Tibial nerve (tissue), 4 donors: ENCODE measurements around the gene LRRC42. TPM values are rescaled to one million over a fixed set of nuclear protein-coding genes. Genes with fewer than 3 reads are reported as not detected.

Source experiments
- DNase-seq, 2 donors: peaks; one replicate each; pipeline ENCODE4 v3.0.0-alpha.2; 2019; ENCODE audit warnings: low spot score in 2 of 2
- H3K27ac ChIP-seq, 4 donors: fragments of 200-600 bp; sonication (generic) in 3 of 4; one replicate each; pipeline ENCODE4 v1.5.1; 2017 to 2019; ENCODE audit warnings: mild to moderate bottlenecking in 1 of 4
- H3K27me3 ChIP-seq, 2 donors: fragments of 200-600 bp; sonication (generic) in 1 of 2; one replicate each; pipeline versions ENCODE4 v1.5.1 to v1.6.0; 2017 to 2019
- H3K36me3 ChIP-seq, 3 donors: fragments of 200-600 bp; sonication (generic); one replicate each; pipeline ENCODE4 v1.5.1; 2018 to 2019
- H3K4me1 ChIP-seq, 4 donors: fragments of 200-600 bp; sonication (generic) in 3 of 4; one replicate each; pipeline ENCODE4 v1.5.1; 2017 to 2019
- H3K4me3 ChIP-seq, 4 donors: fragments of 200-600 bp; sonication (generic) in 3 of 4; one replicate each; pipeline ENCODE4 v1.5.1; 2017 to 2019; ENCODE audit warnings: mild to moderate bottlenecking in 1 of 4, moderate library complexity in 1 of 4
- H3K9me3 ChIP-seq, 4 donors: fragments of 200-600 bp; sonication (generic) in 3 of 4; one replicate each; pipeline ENCODE4 v1.5.1; 2017 to 2019
- CTCF ChIP-seq, 5 experiments: fragments of 200-600 bp in 3 of 5; fragments of 450-650 bp in 2 of 5; sonication (generic) in 3 of 5; IDR thresholded peaks; one replicate each; pipeline ENCODE4 v1.5.1; 2016 to 2019; ENCODE audit warnings: antibody characterized with exemption in 5 of 5, mild to moderate bottlenecking in 3 of 5, moderate library complexity in 2 of 5
- EP300 ChIP-seq, 2 donors: sonication (generic); formaldehyde crosslinking; IDR thresholded peaks; one replicate each; pipeline ENCODE4 v1.6.1; 2017; ENCODE audit warnings: antibody characterized with exemption in 2 of 2, mild to moderate bottlenecking in 1 of 2
- POLR2A ChIP-seq, 2 donors: fragments of 450-650 bp; IDR thresholded peaks; one replicate each; pipeline ENCODE4 v1.6.1; 2017; ENCODE audit warnings: antibody characterized with exemption in 2 of 2, mild to moderate bottlenecking in 2 of 2, moderate library complexity in 2 of 2
- WGBS, 2 donors: methylation state at CpG; one replicate each; pipeline ENCODE4 v1.1.5; 2018; 5-methylcytosine and 5-hydroxymethylcytosine counted together
- total RNA-seq, 4 donors: library from RNA; depleted of rRNA; stranded (reverse); fragments of >200 nt; gene quantifications; one replicate each; pipeline ENCODE4 v1.1.0, GENCODE V29; 2016

LRRC42 gene
- total RNA-seq, 4 donors from 2014 or later: 26.1 to 29.5 (median 26.8) TPM

- H3K4me3 ChIP-seq: no peak overlapping the region
- H3K9me3 ChIP-seq: no peaks in the 10 kb centered on the region
- H3K27ac ChIP-seq: no peak overlapping the region
- no peaks in the 10 kb centered on the region for H3K27me3 ChIP-seq
- 59 to 72% methylated on average over 7 of the region's 7 CpGs for WGBS, 2 donors
- H3K4me1 ChIP-seq: peaks cover 0 to 11% (median 0%) of the 10 kb centered on the region in 4 donors
- TF ChIP-seq POLR2A (IDR thresholded peaks at IDR 0.05): no peak
- TF ChIP-seq CTCF (IDR thresholded peaks at IDR 0.05): no peak
- TF ChIP-seq EP300 (IDR thresholded peaks at IDR 0.05): no peak
- DNase-seq: no peak
- H3K36me3 ChIP-seq: peaks cover 0 to 14% (median 0%) of the 10 kb centered on the region in 3 donors
Measured at GRCh38 chr1:53902235-53903138, 43.7 kb upstream of the LRRC42 start.

GRCh38 chr1:53905509-53905908 lies 40.6 kb upstream of the LRRC42 start:
- Histone ChIP-seq H3K27ac (no peak overlapping the region), H3K9me3 (no peaks in the 10 kb centered on the region), H3K27me3 (no peaks in the 10 kb centered on the region), H3K4me3 (no peak overlapping the region), H3K4me1 (no peaks in the 10 kb centered on the region), H3K36me3 (peaks cover 0 to 15% (median 0%) of the 10 kb centered on the region in 3 donors)
- WGBS, 2 donors: 92 to 98% methylated on average over 8 of the region's 8 CpGs
- no peak for DNase-seq
- no peak for TF ChIP-seq POLR2A (IDR thresholded peaks at IDR 0.05)
- TF ChIP-seq EP300 (IDR thresholded peaks at IDR 0.05): no peak
- no peak for TF ChIP-seq CTCF (IDR thresholded peaks at IDR 0.05)

- Histone ChIP-seq H3K36me3 (peaks cover 0 to 15% (median 0%) of the 10 kb centered on the region in 3 donors), H3K27ac (no peak overlapping the region), H3K9me3 (no peaks in the 10 kb centered on the region), H3K4me3 (no peak overlapping the region), H3K4me1 (no peaks in the 10 kb centered on the region), H3K27me3 (no peaks in the 10 kb centered on the region)
- 91 to 93% methylated on average over 4 of the region's 4 CpGs for WGBS, 2 donors
- no peak for DNase-seq
- TF ChIP-seq CTCF (IDR thresholded peaks at IDR 0.05) (no peak), EP300 (IDR thresholded peaks at IDR 0.05) (no peak), POLR2A (IDR thresholded peaks at IDR 0.05) (no peak)
Measured at GRCh38 chr1:53906121-53906520, 40.0 kb upstream of the LRRC42 start.

- Histone ChIP-seq H3K27me3 (no peaks in the 10 kb centered on the region), H3K36me3 (peaks cover 0 to 30% (median 2%) of the 10 kb centered on the region in 3 donors), H3K4me3 (no peak overlapping the region), H3K4me1 (no peaks in the 10 kb centered on the region), H3K27ac (peak overlapping the region in 2 of 4 donors; percentile 31 to 71), H3K9me3 (no peaks in the 10 kb centered on the region)
- no peak for TF ChIP-seq EP300 (IDR thresholded peaks at IDR 0.05)
- WGBS, 2 donors: 48 to 64% methylated on average over 3 of the region's 3 CpGs
- no peak for DNase-seq
Measured at GRCh38 chr1:53909946-53910345, 36.2 kb upstream of the LRRC42 start.

- Histone ChIP-seq H3K27me3 (no peaks in the 10 kb centered on the region), H3K4me1 (no peaks in the 10 kb centered on the region), H3K9me3 (no peaks in the 10 kb centered on the region), H3K36me3 (peaks cover 0 to 32% (median 2%) of the 10 kb centered on the region in 3 donors), H3K4me3 (no peak overlapping the region), H3K27ac (no peak overlapping the region)
- WGBS, 2 donors: 92 to 99% methylated on average over 4 of the region's 4 CpGs
- no peak for TF ChIP-seq CTCF (IDR thresholded peaks at IDR 0.05)
- TF ChIP-seq POLR2A (IDR thresholded peaks at IDR 0.05): no peak
- no peak for TF ChIP-seq EP300 (IDR thresholded peaks at IDR 0.05)
- DNase-seq: no peak
Measured at GRCh38 chr1:53911442-53911841, 34.7 kb upstream of the LRRC42 start.
